ENCODE data around the gene KLHL36.

GRCh38 chr16:84706856-84707255, 58.5 kb downstream of the KLHL36 start:
- no peak for TF ChIP-seq CTCF (IDR thresholded peaks at IDR 0.05)
- TF ChIP-seq ZFX (IDR thresholded peaks at IDR 0.05; ENCODE audit: borderline replicate concordance): no peak
